SKM-1 treated with dmso at 0.1 percent for 144 hours (cell line): ENCODE data around the gene PSPC1.
"Not testable (repeated sequence)": the region's sequence is repeated elsewhere in the genome, so short reads cannot be mapped to it uniquely, and the experiment has no call there.

Source experiments
- DNase-seq: peaks from one replicate; lab custom pipeline; 2025; ENCODE audit not compliant: unreplicated experiment; lab: John Stamatoyannopoulos, UW

Gene PSPC1

GRCh38 chr13:19782727-19783682 lies at the start of gene PSPC1:
TSS of gene PSPC1 (minus strand) at chr13:19782945. CDS start at chr13:19782757, 188 bp downstream.
- DNase-seq, result peak; percentile 93

GRCh38 chr13:19822673-19823072 lies 39.9 kb upstream of the PSPC1 start:
- no peak for DNase-seq

GRCh38 chr13:19818223-19818842 lies 35.6 kb upstream of the PSPC1 start:
- DNase-seq, result no peak

- no peak for DNase-seq
Observed at GRCh38 chr13:19817510-19818158, 34.9 kb upstream of the PSPC1 start.

- DNase-seq, result no peak
Observed at GRCh38 chr13:19817106-19817505, 34.4 kb upstream of the PSPC1 start.

GRCh38 chr13:19815842-19816241 lies 33.1 kb upstream of the PSPC1 start:
- not testable (repeated sequence) for DNase-seq

GRCh38 chr13:19810996-19811881 lies 28.5 kb upstream of the PSPC1 start:
- no peak for DNase-seq

- no peak for DNase-seq
Observed at GRCh38 chr13:19810151-19810550, 27.4 kb upstream of the PSPC1 start.

- DNase-seq, result no peak
Observed at GRCh38 chr13:19805765-19806164, 23.0 kb upstream of the PSPC1 start.

- DNase-seq, result no peak
Observed at GRCh38 chr13:19795956-19796355, 13.2 kb upstream of the PSPC1 start.

- DNase-seq, result no peak
Observed at GRCh38 chr13:19794631-19795030, 11.9 kb upstream of the PSPC1 start.

- no peak for DNase-seq
Observed at GRCh38 chr13:19791953-19792537, 9.3 kb upstream of the PSPC1 start.

- DNase-seq, result no peak
Observed at GRCh38 chr13:19782049-19782726, 557 bp downstream of the PSPC1 start.

GRCh38 chr13:19781526-19781925 lies 1.2 kb downstream of the PSPC1 start:
- DNase-seq, result no peak

- DNase-seq, result not testable (repeated sequence)
Observed at GRCh38 chr13:19780753-19781418, 1.9 kb downstream of the PSPC1 start.

- DNase-seq, result no peak
Observed at GRCh38 chr13:19772306-19772705, 10.4 kb downstream of the PSPC1 start.

GRCh38 chr13:19769854-19770253 lies 12.9 kb downstream of the PSPC1 start:
- no peak for DNase-seq

- no peak for DNase-seq
Observed at GRCh38 chr13:19767966-19768365, 14.8 kb downstream of the PSPC1 start.

- no peak for DNase-seq
Observed at GRCh38 chr13:19766591-19766990, 16.2 kb downstream of the PSPC1 start.
